DMS 273 (cell line): Measurements from ENCODE around the gene ATXN2.
"Not testable (repeated sequence)": the region's sequence is repeated elsewhere in the genome, so short reads cannot be mapped to it uniquely, and the experiment has no call there.

Source experiments
- DNase-seq: peaks from one replicate; lab custom pipeline; 2025; ENCODE audit not compliant: unreplicated experiment; lab: John Stamatoyannopoulos, UW

ATXN2 gene, protein sequence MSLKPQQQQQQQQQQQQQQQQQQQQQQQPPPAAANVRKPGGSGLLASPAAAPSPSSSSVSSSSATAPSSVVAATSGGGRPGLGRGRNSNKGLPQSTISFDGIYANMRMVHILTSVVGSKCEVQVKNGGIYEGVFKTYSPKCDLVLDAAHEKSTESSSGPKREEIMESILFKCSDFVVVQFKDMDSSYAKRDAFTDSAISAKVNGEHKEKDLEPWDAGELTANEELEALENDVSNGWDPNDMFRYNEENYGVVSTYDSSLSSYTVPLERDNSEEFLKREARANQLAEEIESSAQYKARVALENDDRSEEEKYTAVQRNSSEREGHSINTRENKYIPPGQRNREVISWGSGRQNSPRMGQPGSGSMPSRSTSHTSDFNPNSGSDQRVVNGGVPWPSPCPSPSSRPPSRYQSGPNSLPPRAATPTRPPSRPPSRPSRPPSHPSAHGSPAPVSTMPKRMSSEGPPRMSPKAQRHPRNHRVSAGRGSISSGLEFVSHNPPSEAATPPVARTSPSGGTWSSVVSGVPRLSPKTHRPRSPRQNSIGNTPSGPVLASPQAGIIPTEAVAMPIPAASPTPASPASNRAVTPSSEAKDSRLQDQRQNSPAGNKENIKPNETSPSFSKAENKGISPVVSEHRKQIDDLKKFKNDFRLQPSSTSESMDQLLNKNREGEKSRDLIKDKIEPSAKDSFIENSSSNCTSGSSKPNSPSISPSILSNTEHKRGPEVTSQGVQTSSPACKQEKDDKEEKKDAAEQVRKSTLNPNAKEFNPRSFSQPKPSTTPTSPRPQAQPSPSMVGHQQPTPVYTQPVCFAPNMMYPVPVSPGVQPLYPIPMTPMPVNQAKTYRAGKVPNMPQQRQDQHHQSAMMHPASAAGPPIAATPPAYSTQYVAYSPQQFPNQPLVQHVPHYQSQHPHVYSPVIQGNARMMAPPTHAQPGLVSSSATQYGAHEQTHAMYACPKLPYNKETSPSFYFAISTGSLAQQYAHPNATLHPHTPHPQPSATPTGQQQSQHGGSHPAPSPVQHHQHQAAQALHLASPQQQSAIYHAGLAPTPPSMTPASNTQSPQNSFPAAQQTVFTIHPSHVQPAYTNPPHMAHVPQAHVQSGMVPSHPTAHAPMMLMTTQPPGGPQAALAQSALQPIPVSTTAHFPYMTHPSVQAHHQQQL

DNA sequence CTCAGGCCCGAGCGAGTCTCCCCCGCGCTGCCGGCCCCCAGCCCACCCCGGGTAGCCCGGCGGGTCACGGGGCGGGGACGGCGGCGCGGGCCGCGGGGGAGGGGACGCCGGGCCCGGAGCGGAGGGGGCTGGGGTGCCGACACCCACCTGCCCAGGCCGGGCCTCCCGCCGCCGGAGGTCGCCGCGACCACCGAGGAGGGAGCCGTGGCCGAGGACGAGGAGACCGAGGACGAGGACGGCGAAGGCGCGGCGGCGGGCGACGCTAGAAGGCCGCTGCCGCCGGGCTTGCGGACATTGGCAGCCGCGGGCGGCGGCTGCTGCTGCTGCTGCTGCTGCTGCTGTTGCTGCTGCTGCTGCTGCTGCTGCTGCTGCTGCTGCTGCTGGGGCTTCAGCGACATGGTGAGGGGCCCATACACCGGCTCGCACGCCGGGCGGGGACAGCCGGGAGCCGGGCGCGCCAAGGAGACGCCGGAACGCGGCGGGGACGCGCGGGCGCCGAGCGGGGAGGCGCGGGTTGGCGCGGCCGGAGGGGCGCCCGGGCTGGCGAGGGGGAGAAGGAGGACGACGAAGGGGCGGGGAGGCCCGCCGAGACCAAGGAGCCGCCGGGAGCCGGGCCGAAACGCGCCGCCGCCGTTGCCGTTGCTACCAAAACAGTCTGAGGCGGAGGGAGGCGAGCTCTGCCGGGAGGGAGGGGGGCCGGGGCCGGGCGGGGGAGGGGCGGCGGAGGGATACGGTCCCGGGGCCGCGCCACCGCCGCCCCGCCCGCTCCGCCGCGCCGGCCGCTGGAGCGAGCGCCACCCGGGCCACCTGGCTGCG lies at the start of gene ATXN2:
TSS of gene ATXN2 (minus strand) at position 679 of the 816 bp plus-strand sequence. CDS start at position 398, 281 bp downstream.
- peak; percentile 91 for DNase-seq

DNA sequence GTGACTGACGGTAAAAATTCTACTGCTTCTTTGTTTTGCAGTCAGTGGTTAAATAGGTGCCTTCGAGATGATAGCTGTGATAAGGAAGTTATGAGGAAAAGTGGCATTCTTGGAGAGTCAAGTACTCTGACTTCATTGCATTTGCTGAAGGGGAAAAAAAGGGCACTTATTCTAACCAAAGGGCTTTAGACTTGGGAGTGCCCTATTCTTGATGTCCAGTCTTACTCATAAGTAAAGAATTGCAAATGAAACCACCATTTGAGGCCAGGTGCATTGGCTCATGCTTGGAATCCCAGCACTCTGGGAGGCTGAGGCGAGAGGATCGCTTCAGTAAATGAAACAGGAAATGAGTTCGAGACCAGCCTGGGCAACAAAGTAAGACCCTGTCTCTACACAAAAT lies 46.3 kb upstream of the ATXN2 start:
- no peak for DNase-seq

DNA sequence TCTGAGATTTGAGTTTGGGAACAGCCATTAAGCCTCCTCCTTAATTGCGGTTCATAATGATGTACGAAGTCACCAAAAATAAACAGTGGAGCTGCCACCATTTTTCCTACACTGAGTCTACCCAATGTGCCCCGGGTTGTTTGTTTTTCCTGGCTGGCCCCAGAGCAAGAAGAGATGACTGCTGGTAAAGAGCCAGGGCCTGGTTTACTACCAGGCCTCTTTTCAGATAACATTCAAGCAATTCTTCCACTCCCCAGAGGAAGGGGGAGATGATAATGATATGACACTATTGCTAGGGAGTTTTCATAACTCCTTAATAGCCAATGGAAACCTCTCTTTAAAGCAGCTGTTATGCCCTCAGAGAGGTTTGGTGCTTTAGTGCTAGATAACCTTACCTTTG lies 44.3 kb upstream of the ATXN2 start:
- peak; percentile 25 for DNase-seq

DNA sequence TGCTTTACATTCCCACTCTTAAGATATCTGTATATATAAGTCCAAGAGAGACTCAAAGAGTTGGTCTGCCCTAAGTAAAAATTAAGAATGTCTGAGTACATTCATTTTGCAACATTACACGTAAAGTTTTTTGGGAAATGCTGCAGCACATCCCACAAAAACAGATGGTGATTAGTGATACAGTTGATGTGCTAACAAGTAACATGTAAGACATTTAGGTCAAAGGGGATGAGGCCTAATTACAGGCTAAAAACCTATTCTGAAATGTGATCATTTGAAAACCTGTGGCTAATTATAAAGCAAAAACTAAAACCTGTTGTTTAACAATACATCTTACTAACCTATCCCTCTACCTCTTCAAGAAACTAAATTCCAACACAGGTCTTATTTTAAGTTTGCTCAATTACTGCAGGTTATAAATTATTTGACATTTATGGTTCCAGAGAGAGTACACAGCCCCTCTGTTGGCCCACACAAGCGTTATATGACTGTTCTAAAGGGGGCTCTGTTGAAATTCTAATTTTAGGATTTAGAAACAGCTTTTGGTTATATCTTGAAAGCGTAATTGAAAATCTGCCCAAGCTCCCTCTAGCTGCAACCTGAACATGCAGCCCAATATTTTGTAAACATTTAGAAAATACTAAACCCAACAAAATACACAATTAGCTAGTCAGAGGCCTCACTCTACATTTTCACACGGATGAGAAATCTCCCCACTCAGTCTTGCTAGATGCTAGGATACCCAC lies 43.7 kb upstream of the ATXN2 start:
- peak; percentile 50 for DNase-seq

DNA sequence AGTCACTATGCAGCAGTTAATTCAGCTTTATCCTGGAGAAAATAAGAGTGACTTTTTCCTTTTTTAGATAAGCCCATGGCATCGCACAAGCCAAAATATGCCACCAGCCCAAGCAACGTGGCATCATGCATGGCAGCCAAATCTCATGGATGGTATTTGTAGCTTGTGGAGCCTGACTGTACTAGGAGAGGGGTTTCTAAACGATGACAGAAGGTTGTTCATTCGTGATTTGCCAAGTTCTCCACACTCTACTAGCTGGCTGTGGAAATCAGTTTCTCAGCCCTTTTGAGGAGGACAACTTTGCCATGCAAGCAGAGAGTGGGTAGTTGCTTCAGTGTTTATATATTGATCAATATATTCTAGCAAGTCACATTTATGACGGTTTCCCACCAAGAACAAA lies 41.4 kb upstream of the ATXN2 start:
- no peak for DNase-seq

DNA sequence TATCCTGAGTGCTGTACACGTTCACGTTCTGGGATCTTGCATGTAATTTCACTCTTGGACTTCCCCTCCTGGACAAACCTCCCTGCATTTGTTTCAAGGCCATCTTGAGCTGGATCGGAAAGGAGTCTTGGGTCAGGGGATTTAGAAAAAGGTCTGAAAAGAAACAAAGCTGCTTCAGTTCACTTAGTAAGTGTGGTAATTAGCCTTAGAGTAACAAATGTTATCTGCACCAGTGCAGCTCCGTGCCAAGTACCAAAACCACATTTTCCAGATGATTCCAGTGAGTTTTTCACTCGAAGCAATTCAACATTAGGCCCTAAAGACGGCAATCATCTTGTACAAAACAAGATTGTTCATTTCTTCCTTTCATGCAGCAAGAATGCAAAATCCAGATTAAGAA lies 39.4 kb upstream of the ATXN2 start:
- no peak for DNase-seq

DNA sequence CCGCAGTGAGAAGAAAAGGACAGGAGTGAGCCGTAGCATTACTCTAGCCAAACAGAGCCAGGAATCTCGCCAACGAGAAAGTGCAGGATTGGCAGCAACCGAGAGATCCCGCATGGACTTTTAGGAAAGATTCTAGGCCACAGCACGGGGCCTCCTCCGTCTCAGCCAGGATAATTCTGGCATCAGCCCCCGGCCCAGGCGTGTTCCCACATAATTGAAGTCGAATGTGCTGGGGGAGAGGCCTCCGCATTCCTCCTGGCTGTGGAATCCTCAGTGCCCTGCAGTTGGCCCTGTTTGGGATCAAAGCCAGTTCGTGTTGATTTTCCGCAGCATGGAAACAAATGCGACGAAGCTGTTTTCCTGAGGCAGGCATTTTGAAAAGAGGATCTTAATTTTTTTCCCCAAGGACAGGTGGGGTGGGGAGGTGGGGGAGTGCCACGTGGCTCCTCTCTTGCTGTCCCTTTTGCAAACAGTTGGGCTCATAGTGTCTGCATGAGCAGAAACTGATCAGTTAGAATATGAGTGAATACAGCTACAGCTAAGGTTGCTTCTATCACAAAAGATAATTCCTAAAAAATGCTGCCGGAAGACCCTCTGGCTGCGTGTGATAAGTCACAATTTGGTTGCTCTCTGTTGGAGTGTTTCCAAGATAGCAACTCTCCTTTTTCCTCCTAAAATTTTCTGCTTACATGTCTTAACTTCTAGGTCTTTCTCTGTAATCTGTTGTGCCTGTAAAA lies 37.3 kb upstream of the ATXN2 start:
- DNase-seq, result peak; percentile 61

DNA sequence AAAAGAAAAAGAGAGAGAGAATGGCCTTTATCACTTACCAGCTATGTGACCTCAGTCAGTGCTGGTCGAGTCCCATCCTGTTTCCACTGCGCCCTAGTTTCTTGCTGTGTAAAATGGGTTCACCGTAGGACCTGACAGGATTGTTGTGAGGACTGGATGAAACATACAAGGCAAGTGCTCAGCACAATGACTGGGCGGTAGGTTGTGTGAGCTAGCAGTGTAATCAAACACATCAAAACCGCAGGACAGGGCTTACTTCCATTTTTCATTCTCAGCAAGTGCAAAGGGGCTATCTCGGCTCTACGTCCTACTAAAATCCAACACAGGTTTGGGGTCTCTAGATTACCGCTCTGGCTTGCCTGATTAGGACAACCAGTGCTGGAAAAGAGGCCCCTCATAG lies 36.4 kb upstream of the ATXN2 start:
- DNase-seq, result peak; percentile 30

DNA sequence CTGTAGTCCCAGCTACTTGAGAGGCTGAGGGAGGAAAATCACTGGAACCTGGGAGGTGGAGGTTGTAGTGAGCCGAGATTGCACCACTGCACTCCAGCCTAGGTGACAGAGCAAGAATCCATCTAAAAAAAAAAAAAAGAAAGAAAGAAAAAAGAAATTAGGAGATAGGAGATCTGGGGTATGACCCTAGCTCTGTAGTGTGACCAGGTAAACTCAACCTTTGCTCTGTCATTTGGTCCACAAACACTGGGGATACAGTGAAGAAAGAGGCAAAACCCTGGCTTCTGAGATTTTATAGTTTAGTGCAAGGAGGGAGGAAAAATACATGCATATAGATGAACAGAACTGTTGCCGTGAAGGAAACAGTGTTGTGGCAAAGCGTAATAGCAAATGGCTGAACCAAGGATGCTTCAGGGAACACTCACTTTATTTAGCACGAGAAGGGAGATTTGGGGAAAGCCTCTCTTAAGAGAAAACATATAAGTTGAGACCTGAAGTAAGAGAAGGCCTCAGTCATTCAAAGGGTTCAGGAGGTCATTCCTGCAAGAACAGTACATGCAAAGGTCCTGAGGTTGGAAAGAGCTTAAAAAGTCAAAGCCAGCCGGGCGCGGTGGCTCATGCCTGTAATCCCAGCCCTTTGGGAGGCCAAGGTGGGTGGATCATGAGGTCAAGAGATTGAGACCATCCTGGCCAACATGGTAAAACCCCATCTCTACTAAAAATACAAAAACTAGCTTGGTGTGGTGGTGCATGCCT lies 29.6 kb upstream of the ATXN2 start:
- no peak for DNase-seq

DNA sequence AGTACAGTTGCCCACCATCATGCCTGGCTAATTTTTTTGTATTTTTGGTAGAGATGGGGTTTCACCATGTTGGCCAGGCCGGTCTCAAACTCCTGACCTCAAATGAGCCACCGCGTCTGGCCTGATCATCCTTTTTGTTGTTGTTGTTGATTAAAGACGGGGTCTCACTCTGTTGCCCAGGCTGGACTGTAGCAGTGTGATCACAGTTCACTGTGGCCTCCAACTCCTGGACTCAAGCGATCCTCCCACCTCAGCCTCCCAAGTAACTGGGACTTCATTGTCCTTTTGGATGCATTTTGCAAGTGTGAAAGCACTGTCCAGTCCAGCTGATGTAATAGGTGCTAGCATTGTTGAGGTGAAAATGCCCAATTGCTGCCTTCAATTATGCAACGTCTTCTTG lies 27.1 kb upstream of the ATXN2 start:
- DNase-seq, result no peak

DNA sequence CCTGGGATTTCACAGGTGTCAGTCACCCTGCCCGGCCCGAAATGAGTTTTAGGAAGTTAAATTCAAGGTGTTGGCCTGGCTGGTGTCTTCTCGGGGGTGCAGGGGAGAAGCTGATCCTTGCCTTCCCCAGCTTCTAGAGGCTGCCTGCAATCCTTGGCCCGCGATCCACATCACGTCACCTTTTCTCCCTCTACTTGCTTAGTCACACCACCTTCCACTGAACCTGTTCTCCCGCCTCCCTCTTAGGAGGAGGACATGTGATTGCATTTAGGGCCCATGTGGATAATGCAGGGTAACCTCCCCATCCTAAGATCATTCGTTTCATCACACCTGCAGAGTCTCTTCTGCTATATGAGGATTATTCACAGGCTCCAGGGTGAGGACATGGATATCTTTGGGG lies 25.4 kb upstream of the ATXN2 start:
- no peak for DNase-seq

DNA sequence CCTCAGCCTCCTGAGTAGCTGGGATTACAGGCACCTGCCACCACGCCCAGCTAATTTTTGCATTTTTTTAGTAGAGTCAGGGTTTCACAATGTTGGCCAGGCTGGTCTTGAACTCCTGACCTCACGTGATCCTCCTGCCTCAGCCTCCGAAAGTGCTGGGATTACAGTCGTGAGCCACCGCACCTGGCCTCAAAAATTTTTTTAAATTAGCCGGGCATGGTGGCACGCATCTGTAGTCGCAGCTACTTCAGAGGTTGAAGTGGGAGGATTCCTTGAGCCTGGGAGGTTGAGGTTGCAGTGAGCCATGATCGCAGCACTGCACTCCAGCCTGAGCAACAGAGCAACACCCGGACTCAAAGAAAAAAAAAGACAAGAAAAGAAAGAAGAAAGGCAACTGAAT lies 18.7 kb upstream of the ATXN2 start:
- not testable (repeated sequence) for DNase-seq

DNA sequence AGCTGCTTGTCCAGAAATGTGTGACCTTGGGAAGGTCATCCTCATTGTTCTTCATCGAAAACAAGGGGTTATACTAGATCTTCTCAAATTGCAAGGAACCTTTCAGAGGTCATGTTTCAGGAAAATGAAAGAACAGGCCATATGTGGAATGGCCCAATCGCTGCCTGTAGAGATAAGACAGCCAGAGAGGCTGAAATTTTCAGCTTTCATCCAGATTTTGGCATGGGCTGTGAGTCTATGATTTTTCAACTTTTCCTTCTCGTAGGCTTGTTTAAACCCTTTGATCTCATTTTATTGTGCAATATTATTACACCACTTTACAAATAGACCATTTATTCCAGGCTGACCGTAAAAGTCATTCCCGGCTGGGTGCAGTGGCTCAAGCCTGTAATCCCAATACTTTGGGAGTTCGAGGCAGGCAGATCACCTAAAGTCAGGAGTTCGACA lies 17.1 kb upstream of the ATXN2 start:
- DNase-seq, result no peak

DNA sequence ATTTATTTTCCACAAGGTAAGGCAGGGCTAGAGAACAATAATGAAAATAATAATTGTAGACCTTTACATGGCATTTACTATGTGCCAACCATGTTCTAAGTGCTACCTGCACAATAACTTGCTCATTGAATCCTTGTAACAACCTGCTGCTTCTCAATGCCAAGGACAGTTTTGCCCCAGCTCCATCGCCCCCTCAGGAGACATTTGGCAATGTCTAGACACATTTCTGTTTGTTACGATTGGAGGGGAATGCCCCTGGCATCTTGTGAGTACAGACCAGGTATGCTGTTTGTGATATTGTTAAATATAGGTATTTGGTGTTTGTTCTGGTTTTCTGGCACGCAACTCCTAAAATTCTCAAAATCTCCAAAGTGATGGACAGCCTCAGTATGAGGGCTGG lies 8.1 kb upstream of the ATXN2 start:
- peak; percentile 37 for DNase-seq

DNA sequence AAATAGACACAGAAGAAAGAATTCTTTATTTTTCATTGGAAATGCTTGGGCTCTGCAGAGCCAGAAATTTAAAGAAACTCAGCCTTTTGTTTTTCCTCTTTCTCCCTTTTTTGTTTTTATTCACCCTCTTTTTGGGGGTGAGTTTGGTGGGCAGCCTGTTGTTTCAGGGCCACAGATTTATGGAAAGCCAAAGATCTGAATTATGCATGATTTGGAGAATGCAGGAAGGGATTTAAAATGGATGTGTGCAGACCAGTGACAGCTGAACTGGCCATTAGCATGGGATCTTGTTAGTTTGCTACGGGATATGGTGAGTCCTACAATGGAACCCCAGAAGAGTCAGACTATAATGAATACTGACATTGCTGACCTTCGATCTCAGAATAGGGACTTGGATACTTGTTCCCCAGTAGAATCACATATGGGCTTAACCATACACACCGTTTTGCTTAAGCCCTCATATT lies 7.7 kb upstream of the ATXN2 start:
- DNase-seq, result no peak

DNA sequence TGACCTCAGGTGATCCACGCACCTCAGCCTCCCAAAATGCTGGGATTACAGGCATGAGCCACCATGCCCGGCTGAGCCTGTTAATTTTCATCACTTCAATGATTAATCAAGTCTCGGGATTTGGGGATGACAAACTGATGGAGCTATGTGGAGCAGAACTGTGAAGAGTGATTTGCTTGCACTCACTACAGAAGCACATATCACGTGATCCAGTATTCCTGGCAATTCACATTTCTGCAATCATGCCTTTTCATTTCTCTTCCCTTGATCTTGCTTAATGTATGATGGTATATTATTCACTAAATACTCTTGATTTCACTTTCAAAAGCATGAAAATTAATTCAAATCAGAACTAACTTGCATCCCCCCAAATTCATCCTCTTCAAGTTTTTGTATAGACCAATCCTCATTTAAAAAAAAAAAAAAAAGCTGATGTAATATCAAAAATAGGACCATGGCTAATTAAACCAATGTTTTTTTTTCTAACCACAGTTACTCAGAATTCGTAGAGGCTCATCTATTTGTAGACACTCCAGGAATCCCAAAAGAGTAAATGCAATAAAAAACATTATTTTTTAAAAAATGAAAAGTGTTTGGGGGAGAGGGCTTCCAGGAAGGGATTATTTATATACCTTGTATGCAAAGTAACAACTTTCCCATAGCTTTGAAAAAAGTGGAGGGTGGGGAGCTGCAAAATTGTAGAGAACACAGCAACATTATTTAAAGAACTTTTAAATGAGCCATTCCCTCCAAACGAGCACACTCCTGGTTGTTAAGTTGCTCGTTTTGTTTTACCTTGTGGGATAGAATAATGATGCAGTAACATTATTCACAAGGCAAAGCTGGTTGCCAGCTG lies 7.0 kb upstream of the ATXN2 start:
- DNase-seq, result no peak

DNA sequence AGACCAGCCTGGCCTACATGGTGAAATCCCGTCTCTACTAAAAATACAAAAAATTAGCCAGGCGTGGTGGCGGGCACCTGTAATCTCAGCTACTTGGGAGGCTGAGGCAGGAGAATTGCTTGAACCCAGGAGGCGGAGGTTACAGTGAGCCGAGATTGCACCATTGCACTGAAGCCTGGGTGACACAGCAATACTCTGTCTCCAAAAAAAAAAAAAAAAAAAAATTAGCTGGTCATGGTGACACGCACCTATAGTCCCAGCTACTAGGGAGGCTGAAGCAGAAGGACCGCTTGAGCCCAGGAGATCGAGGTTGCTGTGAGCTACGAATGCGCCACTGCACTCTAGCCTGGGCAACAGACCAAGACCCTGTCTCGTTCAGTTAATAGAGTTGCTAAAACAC lies 3.7 kb upstream of the ATXN2 start:
- not testable (repeated sequence) for DNase-seq

DNA sequence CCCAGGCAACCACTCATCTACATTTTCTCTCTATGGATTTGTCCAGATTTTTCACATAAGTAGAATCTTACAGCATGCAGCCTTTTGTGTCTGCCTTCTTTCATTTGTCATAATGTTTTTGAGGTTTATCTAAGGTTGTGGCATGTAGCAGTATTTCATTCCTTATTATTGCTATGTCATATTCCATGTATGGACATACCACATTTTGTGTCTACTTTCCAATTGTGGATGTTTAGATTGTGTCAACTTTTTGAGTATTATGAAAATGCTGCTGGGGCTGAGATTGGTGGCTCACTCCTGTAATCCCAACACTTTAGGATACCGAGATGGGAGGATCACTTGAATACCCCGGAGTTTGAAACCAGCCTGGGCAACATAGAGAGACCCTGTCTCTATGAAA lies 3.2 kb upstream of the ATXN2 start:
- DNase-seq, result no peak
